HEK293 (cell line): ENCODE results near the gene ETHE1.
A peak's percentile ranks its signal among the peaks of the same experiment; 100 is the strongest.

ENCODE experiments used
- CTCF ChIA-PET: fragments of 350-600 bp; formaldehyde crosslinking; extraction: SDS; loops from one replicate; lab custom pipeline; 2021; ENCODE audit warnings: antibody characterized with exemption; lab: Yijun Ruan, JAX
- POLR2A ChIA-PET: fragments of 300-600 bp; formaldehyde crosslinking; extraction: SDS; loops from one replicate; lab custom pipeline; 2020; ENCODE audit warnings: antibody characterized with exemption, inconsistent platforms; lab: Yijun Ruan, JAX
- H3K27ac ChIP-seq: fragments of 200-500 bp; sonication (Bioruptor generic); 2 replicates; pipeline ENCODE4 v1.5.1; 2014; ENCODE audit warnings: low read depth, low read length, control low read depth, inconsistent platforms; ENCODE audit errors: extremely low read depth
- H3K36me3 ChIP-seq, 2 experiments: fragments of 200-500 bp in 1 of 2; sonication (Bioruptor generic) in 1 of 2; 1 replicate in 1 of 2; 2 replicates in 1 of 2; pipeline ENCODE4 v1.5.1; 2014 to 2017; ENCODE audit warnings: inconsistent platforms in 2 of 2, low read length in 2 of 2; ENCODE audit not compliant: control insufficient read depth in 2 of 2, insufficient read depth in 1 of 2
- H3K4me1 ChIP-seq: fragments of 200-500 bp; sonication (Bioruptor generic); 2 replicates; pipeline ENCODE4 v1.5.1; 2014; ENCODE audit warnings: mild to moderate bottlenecking, low read length, inconsistent platforms; ENCODE audit not compliant: control insufficient read depth, insufficient read depth
- H3K4me3 ChIP-seq: 2 replicates; pipeline ENCODE4 v1.5.1; 2011; ENCODE audit warnings: low read depth, mild to moderate bottlenecking, control low read depth, low read length, moderate library complexity
- H3K9me3 ChIP-seq: fragments of 200-500 bp; sonication (Bioruptor generic); 2 replicates; pipeline ENCODE4 v1.5.1; 2014; ENCODE audit warnings: low read depth, low read length, inconsistent platforms; ENCODE audit not compliant: control insufficient read depth, insufficient read depth
- EGR2 ChIP-seq: fragments of 450-650 bp; formaldehyde crosslinking; IDR thresholded peaks from 2 replicates; pipeline ENCODE4 v1.5.1; 2016; ENCODE audit warnings: low read depth, missing biosample characterization, missing genetic modification characterization
- IKZF3 ChIP-seq: fragments of 450-650 bp; IDR thresholded peaks from 2 replicates; pipeline ENCODE4 v1.5.0; 2018; ENCODE audit warnings: missing biosample characterization, mild to moderate bottlenecking, missing genetic modification characterization, moderate library complexity
- KLF17 ChIP-seq: fragments of 450-650 bp; formaldehyde crosslinking; IDR thresholded peaks from 2 replicates; pipeline ENCODE4 v1.5.1; 2016; ENCODE audit warnings: missing biosample characterization, missing genetic modification characterization
- KLF8 ChIP-seq: fragments of 450-650 bp; formaldehyde crosslinking; IDR thresholded peaks from 2 replicates; pipeline ENCODE4 v1.5.1; 2016; ENCODE audit warnings: missing biosample characterization, missing genetic modification characterization
- MEIS1 ChIP-seq: sonication (generic); formaldehyde crosslinking; IDR thresholded peaks from 2 replicates; pipeline ENCODE4 v1.8.1; 2022; ENCODE audit warnings: missing genetic modification reagents, mild to moderate bottlenecking, borderline replicate concordance
- OVOL3 ChIP-seq: fragments of 450-650 bp; formaldehyde crosslinking; IDR thresholded peaks from 2 replicates; pipeline ENCODE4 v1.5.1; 2016; ENCODE audit warnings: missing biosample characterization, missing genetic modification characterization
- SCRT2 ChIP-seq: fragments of 450-650 bp; formaldehyde crosslinking; IDR thresholded peaks from 2 replicates; pipeline ENCODE4 v1.5.1; 2016; ENCODE audit warnings: missing biosample characterization, missing genetic modification characterization
- TRIM28 ChIP-seq: IDR thresholded peaks from 2 replicates; pipeline ENCODE4 v1.6.1; 2011; ENCODE audit warnings: low read length, control low read depth, borderline replicate concordance
- ZBTB20 ChIP-seq: fragments of 450-650 bp; formaldehyde crosslinking; IDR thresholded peaks from 2 replicates; pipeline ENCODE4 v1.5.1; 2016; ENCODE audit warnings: missing biosample characterization, missing genetic modification characterization
- ZBTB26 ChIP-seq: fragments of 450-650 bp; formaldehyde crosslinking; optimal IDR thresholded peaks from 2 replicates; pipeline ENCODE3; 2016; ENCODE audit warnings: missing biosample characterization, mild to moderate bottlenecking, missing genetic modification characterization
- ZEB2 ChIP-seq: fragments of 450-650 bp; formaldehyde crosslinking; IDR thresholded peaks from 2 replicates; pipeline ENCODE4 v1.5.1; 2016; ENCODE audit warnings: missing biosample characterization, missing genetic modification characterization
- ZFHX2 ChIP-seq: fragments of 450-650 bp; formaldehyde crosslinking; conservative IDR thresholded peaks from 2 replicates; pipeline ENCODE4 v1.5.1; 2016; ENCODE audit warnings: missing biosample characterization, missing genetic modification characterization
- ZNF10 ChIP-seq: fragments of 450-650 bp; formaldehyde crosslinking; IDR thresholded peaks from 2 replicates; pipeline ENCODE4 v1.5.1; 2017; ENCODE audit warnings: missing biosample characterization, missing genetic modification characterization
- ZNF148 ChIP-seq: fragments of 450-650 bp; formaldehyde crosslinking; IDR thresholded peaks from 2 replicates; pipeline ENCODE4 v1.5.0; 2017; ENCODE audit warnings: missing biosample characterization, missing genetic modification characterization, borderline replicate concordance
- ZNF19 ChIP-seq: fragments of 450-650 bp; formaldehyde crosslinking; IDR thresholded peaks from 2 replicates; pipeline ENCODE4; 2016; ENCODE audit warnings: missing biosample characterization, missing genetic modification characterization, low read depth
- ZNF433 ChIP-seq: fragments of 450-650 bp; formaldehyde crosslinking; IDR thresholded peaks from 2 replicates; pipeline ENCODE4 v1.5.1; 2016; ENCODE audit warnings: missing biosample characterization, missing genetic modification characterization, low read depth
- ZNF513 ChIP-seq: fragments of 450-650 bp; IDR thresholded peaks from 2 replicates; pipeline ENCODE4 v1.5.1; 2018; ENCODE audit warnings: missing biosample characterization, missing genetic modification characterization
- ZNF558 ChIP-seq: fragments of 450-650 bp; formaldehyde crosslinking; IDR thresholded peaks from 2 replicates; pipeline ENCODE4 v1.5.1; 2016; ENCODE audit warnings: missing biosample characterization, missing genetic modification characterization
- ZNF768 ChIP-seq: fragments of 450-650 bp; formaldehyde crosslinking; IDR thresholded peaks from 2 replicates; pipeline ENCODE4 v1.5.1; 2018; ENCODE audit warnings: missing biosample characterization, mild to moderate bottlenecking, missing genetic modification characterization
- ZNF830 ChIP-seq: fragments of 450-650 bp; IDR thresholded peaks from 2 replicates; pipeline ENCODE4 v1.5.0; 2018; ENCODE audit warnings: missing biosample characterization, missing genetic modification characterization, low read depth, mild to moderate bottlenecking, moderate library complexity
- ZNF837 ChIP-seq: fragments of 450-650 bp; formaldehyde crosslinking; IDR thresholded peaks from 2 replicates; pipeline ENCODE4 v1.5.1; 2016; ENCODE audit warnings: missing biosample characterization, missing genetic modification characterization
- TF ChIP-seq, protein P1 (sequence below): fragments of 450-650 bp; formaldehyde crosslinking; IDR thresholded peaks from 2 replicates; pipeline ENCODE4 v1.5.1; 2016; ENCODE audit warnings: missing biosample characterization, missing genetic modification characterization
- TF ChIP-seq, protein P2 (sequence below): fragments of 450-650 bp; formaldehyde crosslinking; conservative IDR thresholded peaks from 2 replicates; pipeline ENCODE4 v1.5.1; 2016; ENCODE audit warnings: low read depth, missing biosample characterization, missing genetic modification characterization
- TF ChIP-seq, protein P3 (sequence below): fragments of 450-650 bp; formaldehyde crosslinking; IDR thresholded peaks from 2 replicates; pipeline ENCODE4 v1.5.1; 2016; ENCODE audit warnings: missing biosample characterization, missing genetic modification characterization

The ETHE1 gene

DNA sequence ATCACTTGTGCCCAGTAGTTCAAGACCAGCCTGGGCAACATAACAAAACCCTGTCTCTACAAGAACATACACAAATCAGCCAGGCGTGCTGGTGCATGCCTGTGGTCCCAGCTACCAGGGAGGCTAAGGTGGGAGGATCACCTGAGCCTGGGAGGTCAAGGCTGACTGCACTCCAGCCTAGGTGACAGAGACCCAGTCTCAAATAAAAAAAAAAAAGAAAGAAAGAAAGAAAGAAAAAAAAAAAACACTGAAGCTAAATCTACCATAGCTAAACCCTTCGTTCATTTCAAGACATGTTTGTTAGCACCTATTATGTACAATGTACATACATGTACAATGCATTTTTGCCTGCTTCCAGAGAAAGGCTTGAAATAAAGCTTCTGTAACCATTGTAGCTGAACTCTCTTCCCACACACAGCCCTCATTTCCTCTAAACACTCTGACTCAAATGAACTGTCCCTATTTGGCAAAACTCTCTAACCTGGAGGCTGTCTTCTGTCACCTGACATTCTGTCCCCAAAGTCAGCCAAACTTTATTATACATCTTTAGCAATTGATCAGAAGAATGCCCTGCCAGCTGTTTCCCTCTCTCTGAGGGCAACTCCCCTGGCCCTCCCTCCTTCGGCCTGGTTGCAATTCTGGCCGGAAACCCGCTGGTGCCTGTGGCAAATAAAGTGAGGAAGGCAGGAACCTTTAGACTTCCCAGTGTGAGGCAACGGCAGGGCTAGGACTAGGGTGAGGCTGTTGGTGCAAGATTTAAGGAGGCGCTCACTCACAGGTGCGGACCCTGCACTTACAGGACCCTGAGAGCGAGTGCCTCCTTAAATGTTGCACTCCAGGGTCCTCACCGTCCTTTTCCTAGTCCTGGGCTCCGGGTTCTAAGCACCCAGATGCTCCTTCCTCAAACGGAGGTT, 1.8 kb downstream of the ETHE1 start:
- H3K27ac ChIP-seq: 0 out of 2 replicates have a peak overlapping the region, but pooled peaks have one; percentile 14
- no peaks in the 10 kb centered on the region for H3K9me3 ChIP-seq
- no peak overlapping the region for H3K4me3 ChIP-seq
- H3K36me3 ChIP-seq: peaks cover 0 to 13% of the 10 kb centered on the region in 2 experiments; a peak in 1 of 3 replicates
- peaks cover 30% of the 10 kb centered on the region for H3K4me1 ChIP-seq
- CTCF ChIA-PET: interaction anchor here (0.5 to 14.5 kb wide), 15 partner anchors 11 to 416 kb away, joined by 3 to 749 read pairs (median 5); partner anchors contain the start of genes IRGQ, PHLDB3 and XRCC1
- POLR2A ChIA-PET: interaction anchor here (0.6 to 1.8 kb wide), 5 partner anchors 8 to 105 kb away, joined by 3 to 10 read pairs (median 3); partner anchors contain the start of gene ZNF575
- TF ChIP-seq ZNF148 (tag by site-specific recombination) (no peak), ZNF837 (tag by site-specific recombination) (no peak), ZNF558 (tag by site-specific recombination) (no peak), ZNF513 (tag by site-specific recombination) (no peak), ZNF768 (tag by site-specific recombination) (no peak), TRIM28 (no peak), OVOL3 (tag by site-specific recombination) (no peak), MEIS1 (CRISPR knock-in tag) (no peak), ZNF830 (tag by site-specific recombination) (no peak), KLF8 (0 out of 2 replicates have a peak, but pooled peaks have one; percentile 37), KLF17 (tag by site-specific recombination) (no peak), ZBTB20 (peak; percentile 97), IKZF3 (tag by site-specific recombination) (peak; percentile 59; the same call in 1 of the 2 replicates), SCRT2 (tag by site-specific recombination) (no peak), ZEB2 (tag by site-specific recombination) (no peak), ZNF19 (tag by site-specific recombination) (no peak), ZNF10 (no peak), ZBTB26 (no peak), EGR2 (tag by site-specific recombination) (peak; percentile 80), ZFHX2 (tag by site-specific recombination) (peak; percentile 70), ZNF433 (tag by site-specific recombination) (no peak)
- TF ChIP-seq, protein P1, sequence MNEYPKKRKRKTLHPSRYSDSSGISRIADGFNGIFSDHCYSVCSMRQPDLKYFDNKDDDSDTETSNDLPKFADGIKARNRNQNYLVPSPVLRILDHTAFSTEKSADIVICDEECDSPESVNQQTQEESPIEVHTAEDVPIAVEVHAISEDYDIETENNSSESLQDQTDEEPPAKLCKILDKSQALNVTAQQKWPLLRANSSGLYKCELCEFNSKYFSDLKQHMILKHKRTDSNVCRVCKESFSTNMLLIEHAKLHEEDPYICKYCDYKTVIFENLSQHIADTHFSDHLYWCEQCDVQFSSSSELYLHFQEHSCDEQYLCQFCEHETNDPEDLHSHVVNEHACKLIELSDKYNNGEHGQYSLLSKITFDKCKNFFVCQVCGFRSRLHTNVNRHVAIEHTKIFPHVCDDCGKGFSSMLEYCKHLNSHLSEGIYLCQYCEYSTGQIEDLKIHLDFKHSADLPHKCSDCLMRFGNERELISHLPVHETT (tag by site-specific recombination): no peak
- TF ChIP-seq, protein P2, sequence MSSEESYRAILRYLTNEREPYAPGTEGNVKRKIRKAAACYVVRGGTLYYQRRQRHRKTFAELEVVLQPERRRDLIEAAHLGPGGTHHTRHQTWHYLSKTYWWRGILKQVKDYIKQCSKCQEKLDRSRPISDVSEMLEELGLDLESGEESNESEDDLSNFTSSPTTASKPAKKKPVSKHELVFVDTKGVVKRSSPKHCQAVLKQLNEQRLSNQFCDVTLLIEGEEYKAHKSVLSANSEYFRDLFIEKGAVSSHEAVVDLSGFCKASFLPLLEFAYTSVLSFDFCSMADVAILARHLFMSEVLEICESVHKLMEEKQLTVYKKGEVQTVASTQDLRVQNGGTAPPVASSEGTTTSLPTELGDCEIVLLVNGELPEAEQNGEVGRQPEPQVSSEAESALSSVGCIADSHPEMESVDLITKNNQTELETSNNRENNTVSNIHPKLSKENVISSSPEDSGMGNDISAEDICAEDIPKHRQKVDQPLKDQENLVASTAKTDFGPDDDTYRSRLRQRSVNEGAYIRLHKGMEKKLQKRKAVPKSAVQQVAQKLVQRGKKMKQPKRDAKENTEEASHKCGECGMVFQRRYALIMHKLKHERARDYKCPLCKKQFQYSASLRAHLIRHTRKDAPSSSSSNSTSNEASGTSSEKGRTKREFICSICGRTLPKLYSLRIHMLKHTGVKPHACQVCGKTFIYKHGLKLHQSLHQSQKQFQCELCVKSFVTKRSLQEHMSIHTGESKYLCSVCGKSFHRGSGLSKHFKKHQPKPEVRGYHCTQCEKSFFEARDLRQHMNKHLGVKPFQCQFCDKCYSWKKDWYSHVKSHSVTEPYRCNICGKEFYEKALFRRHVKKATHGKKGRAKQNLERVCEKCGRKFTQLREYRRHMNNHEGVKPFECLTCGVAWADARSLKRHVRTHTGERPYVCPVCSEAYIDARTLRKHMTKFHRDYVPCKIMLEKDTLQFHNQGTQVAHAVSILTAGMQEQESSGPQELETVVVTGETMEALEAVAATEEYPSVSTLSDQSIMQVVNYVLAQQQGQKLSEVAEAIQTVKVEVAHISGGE: no peak
- TF ChIP-seq, protein P3, sequence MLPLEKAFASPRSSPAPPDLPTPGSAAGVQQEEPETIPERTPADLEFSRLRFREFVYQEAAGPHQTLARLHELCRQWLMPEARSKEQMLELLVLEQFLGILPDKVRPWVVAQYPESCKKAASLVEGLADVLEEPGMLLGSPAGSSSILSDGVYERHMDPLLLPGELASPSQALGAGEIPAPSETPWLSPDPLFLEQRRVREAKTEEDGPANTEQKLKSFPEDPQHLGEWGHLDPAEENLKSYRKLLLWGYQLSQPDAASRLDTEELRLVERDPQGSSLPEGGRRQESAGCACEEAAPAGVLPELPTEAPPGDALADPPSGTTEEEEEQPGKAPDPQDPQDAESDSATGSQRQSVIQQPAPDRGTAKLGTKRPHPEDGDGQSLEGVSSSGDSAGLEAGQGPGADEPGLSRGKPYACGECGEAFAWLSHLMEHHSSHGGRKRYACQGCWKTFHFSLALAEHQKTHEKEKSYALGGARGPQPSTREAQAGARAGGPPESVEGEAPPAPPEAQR (tag by site-specific recombination): no peak
